Spinal cord (tissue), 10 donors: Measurements from ENCODE around the gene AHNAK. TPM values are rescaled to one million over a fixed set of nuclear protein-coding genes. Genes with fewer than 3 reads are reported as not detected.

Experiments used
- DNase-seq, 6 donors: peaks; one replicate each; pipeline versions ENCODE4 v3.0.0 to v3.0.0-alpha.2; 2013 to 2015; ENCODE audit warnings: low spot score in 6 of 6, low read depth in 4 of 6
- H3K27ac ChIP-seq: one replicate; pipeline ENCODE4 v1.5.1; 2013; ENCODE audit warnings: low read depth, low read length, control low read depth
- H3K27me3 ChIP-seq: one replicate; pipeline ENCODE4 v1.6.1; 2013; ENCODE audit warnings: low read length; ENCODE audit not compliant: control insufficient read depth, insufficient read depth
- H3K36me3 ChIP-seq: one replicate; pipeline ENCODE4 v1.6.1; 2013; ENCODE audit warnings: low read length; ENCODE audit not compliant: control insufficient read depth, insufficient read depth
- H3K4me1 ChIP-seq: one replicate; pipeline ENCODE4 v1.6.1; 2013; ENCODE audit warnings: low read length; ENCODE audit not compliant: control insufficient read depth, insufficient read depth
- H3K4me3 ChIP-seq: one replicate; pipeline ENCODE4 v1.5.1; 2013; ENCODE audit warnings: low read depth, low read length, control low read depth
- H3K9me3 ChIP-seq: one replicate; pipeline ENCODE4 v1.6.1; 2013; ENCODE audit warnings: low read length; ENCODE audit not compliant: control insufficient read depth, insufficient read depth
- WGBS: methylation state at CpG from one replicate; pipeline ENCODE4 v1.1.5; 2013; ENCODE audit warnings: missing lambda C conversion rate; ENCODE audit not compliant: insufficient coverage; 5-methylcytosine and 5-hydroxymethylcytosine counted together
- polyA plus RNA-seq, 2 donors: library from polyadenylated mRNA; unstranded; fragments of 120-200 nt; gene quantifications; one replicate each; pipeline ENCODE4 v1.2.1, GENCODE V29; 2013; ENCODE audit not compliant: insufficient read length in 2 of 2
- total RNA-seq, 2 donors: library from RNA; depleted of rRNA in 1 of 2; stranded (reverse); fragments of 120-200 nt in 1 of 2; fragments of >200 nt in 1 of 2; gene quantifications; one replicate each; pipeline versions ENCODE4 v1.2.3 to v1.2.4, GENCODE V29; 2013 to 2014
- donor health status: healthy.

AHNAK gene
- total and polyA plus RNA-seq, 4 donors: 60.2 to 463 (median 165) TPM

- no peaks in the 10 kb centered on the region for H3K36me3 ChIP-seq
- H3K4me1 ChIP-seq: peaks cover 16% of the 10 kb centered on the region
- H3K9me3 ChIP-seq: no peaks in the 10 kb centered on the region
- peaks cover 2% of the 10 kb centered on the region for H3K27me3 ChIP-seq
- H3K27ac ChIP-seq: no peak overlapping the region
- no peak for DNase-seq
- H3K4me3 ChIP-seq: no peak overlapping the region
- 83% methylated on average over 1 of the region's 4 CpGs for WGBS
Measured at GRCh38 chr11:62492586-62492985, 54.0 kb downstream of the AHNAK start.

GRCh38 chr11:62491571-62492329, 54.9 kb downstream of the AHNAK start:
- Histone ChIP-seq H3K36me3 (no peaks in the 10 kb centered on the region), H3K4me1 (peaks cover 20% of the 10 kb centered on the region), H3K4me3 (no peak overlapping the region), H3K9me3 (no peaks in the 10 kb centered on the region), H3K27ac (no peak overlapping the region), H3K27me3 (peaks cover 2% of the 10 kb centered on the region)
- no peak for DNase-seq
- no CpG with 5 or more reads among the region's 9 CpGs for WGBS

- H3K4me1 ChIP-seq: peaks cover 20% of the 10 kb centered on the region
- no peak for DNase-seq
- no peak overlapping the region for H3K27ac ChIP-seq
- no peaks in the 10 kb centered on the region for H3K36me3 ChIP-seq
- 68% methylated on average over 2 of the region's 4 CpGs for WGBS
- H3K9me3 ChIP-seq: no peaks in the 10 kb centered on the region
- peaks cover 2% of the 10 kb centered on the region for H3K27me3 ChIP-seq
- no peak overlapping the region for H3K4me3 ChIP-seq
Measured at GRCh38 chr11:62489204-62489603, 57.4 kb downstream of the AHNAK start.

GRCh38 chr11:62487738-62488551, 58.7 kb downstream of the AHNAK start:
- peaks cover 20% of the 10 kb centered on the region for H3K4me1 ChIP-seq
- no peak overlapping the region for H3K27ac ChIP-seq
- no peaks in the 10 kb centered on the region for H3K9me3 ChIP-seq
- DNase-seq: peak in 3 of 6 donors; percentile 52 to 90 (median 78)
- H3K36me3 ChIP-seq: no peaks in the 10 kb centered on the region
- WGBS: 23% methylated on average over 11 of the region's 19 CpGs
- no peak overlapping the region for H3K4me3 ChIP-seq
- peaks cover 2% of the 10 kb centered on the region for H3K27me3 ChIP-seq

GRCh38 chr11:62487136-62487535, 59.5 kb downstream of the AHNAK start:
- Histone ChIP-seq H3K4me1 (peaks cover 20% of the 10 kb centered on the region), H3K9me3 (no peaks in the 10 kb centered on the region), H3K27me3 (peaks cover under 1% of the 10 kb centered on the region), H3K4me3 (no peak overlapping the region), H3K36me3 (no peaks in the 10 kb centered on the region), H3K27ac (no peak overlapping the region)
- WGBS: 85% methylated on average over 7 of the region's 8 CpGs
- no peak for DNase-seq

- H3K4me1 ChIP-seq: peaks cover 19% of the 10 kb centered on the region
- 100% methylated on average over 4 of the region's 6 CpGs for WGBS
- no peaks in the 10 kb centered on the region for H3K36me3 ChIP-seq
- no peaks in the 10 kb centered on the region for H3K9me3 ChIP-seq
- H3K4me3 ChIP-seq: no peak overlapping the region
- H3K27ac ChIP-seq: no peak overlapping the region
- DNase-seq: no peak
- H3K27me3 ChIP-seq: no peaks in the 10 kb centered on the region
Measured at GRCh38 chr11:62484352-62484751, 62.3 kb downstream of the AHNAK start.

- Histone ChIP-seq H3K9me3 (no peaks in the 10 kb centered on the region), H3K36me3 (no peaks in the 10 kb centered on the region), H3K27ac (no peak overlapping the region), H3K4me3 (no peak overlapping the region), H3K4me1 (peaks cover 8% of the 10 kb centered on the region), H3K27me3 (no peaks in the 10 kb centered on the region)
- WGBS: 71% methylated on average over 4 of the region's 6 CpGs
- DNase-seq: no peak
Measured at GRCh38 chr11:62482753-62483152, 63.9 kb downstream of the AHNAK start.

- Histone ChIP-seq H3K4me1 (peaks cover 3% of the 10 kb centered on the region), H3K4me3 (no peak overlapping the region), H3K27me3 (no peaks in the 10 kb centered on the region), H3K9me3 (no peaks in the 10 kb centered on the region), H3K27ac (no peak overlapping the region), H3K36me3 (no peaks in the 10 kb centered on the region)
- WGBS: 69% methylated on average over 2 of the region's 7 CpGs
- DNase-seq: no peak
Measured at GRCh38 chr11:62479631-62480201, 66.9 kb downstream of the AHNAK start.

GRCh38 chr11:62477927-62478326, 68.7 kb downstream of the AHNAK start:
- H3K27me3 ChIP-seq: no peaks in the 10 kb centered on the region
- H3K27ac ChIP-seq: no peak overlapping the region
- WGBS: 94% methylated on average over 5 of the region's 5 CpGs
- peaks cover 3% of the 10 kb centered on the region for H3K4me1 ChIP-seq
- no peak for DNase-seq
- H3K36me3 ChIP-seq: no peaks in the 10 kb centered on the region
- H3K9me3 ChIP-seq: no peaks in the 10 kb centered on the region
- H3K4me3 ChIP-seq: no peak overlapping the region
